Activated naive CD8-positive, alpha-beta T cell treated with anti-CD3 and anti-CD28 coated beads, Interleukin-2, amount 50 U/mL, for 16 hours (primary cell): ENCODE results near the gene MPP1.
"Not testable (repeated sequence)": the region's sequence is repeated elsewhere in the genome, so short reads cannot be mapped to it uniquely, and the experiment has no call there.

Experiments used
- DNase-seq: peaks from one replicate; pipeline ENCODE4 v3.0.0-alpha.2; 2020; ENCODE audit warnings: low read depth, low spot score

The MPP1 gene

DNA sequence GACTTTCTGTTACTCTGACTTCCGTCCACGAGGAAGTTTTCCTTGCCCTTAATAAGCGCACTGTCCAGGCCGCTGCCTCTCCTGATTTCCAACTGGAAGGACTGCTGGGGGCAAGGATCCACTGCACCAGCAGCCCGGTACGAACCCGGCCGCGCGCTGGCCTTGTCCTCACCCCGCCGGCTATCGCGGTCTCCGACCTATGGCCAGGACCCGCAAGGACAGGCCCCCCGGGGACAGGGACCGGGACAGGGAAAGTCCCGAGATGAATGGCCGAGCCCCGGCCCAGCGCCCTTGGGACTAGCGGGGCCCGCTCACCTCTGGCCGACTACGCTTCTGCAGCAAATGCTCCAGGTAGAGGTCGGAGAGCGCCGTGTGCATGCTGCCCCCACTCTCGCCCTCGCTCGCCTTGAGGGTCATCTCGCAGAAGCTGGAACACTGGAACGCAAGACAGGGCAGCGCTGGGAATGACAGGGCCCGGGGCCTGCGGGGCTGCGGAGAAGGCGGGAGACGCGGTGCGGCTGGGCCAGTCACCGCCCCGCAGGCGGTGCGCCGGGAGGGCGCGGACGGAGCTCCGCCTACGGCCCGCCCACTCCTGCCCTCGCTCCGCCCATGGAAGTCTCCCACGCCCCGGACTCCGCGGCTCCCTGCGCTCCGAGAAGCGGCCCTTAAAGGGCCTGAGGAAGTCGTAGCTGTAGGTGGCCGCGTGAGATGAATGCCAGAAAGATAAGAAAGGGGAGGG is at the start of gene MPP1:
Gene MPP1 (minus strand): TSS at position 529 of the 739 bp plus-strand sequence. CDS start 112 bp downstream, at position 417.
- DNase-seq: peak; percentile 25

DNA sequence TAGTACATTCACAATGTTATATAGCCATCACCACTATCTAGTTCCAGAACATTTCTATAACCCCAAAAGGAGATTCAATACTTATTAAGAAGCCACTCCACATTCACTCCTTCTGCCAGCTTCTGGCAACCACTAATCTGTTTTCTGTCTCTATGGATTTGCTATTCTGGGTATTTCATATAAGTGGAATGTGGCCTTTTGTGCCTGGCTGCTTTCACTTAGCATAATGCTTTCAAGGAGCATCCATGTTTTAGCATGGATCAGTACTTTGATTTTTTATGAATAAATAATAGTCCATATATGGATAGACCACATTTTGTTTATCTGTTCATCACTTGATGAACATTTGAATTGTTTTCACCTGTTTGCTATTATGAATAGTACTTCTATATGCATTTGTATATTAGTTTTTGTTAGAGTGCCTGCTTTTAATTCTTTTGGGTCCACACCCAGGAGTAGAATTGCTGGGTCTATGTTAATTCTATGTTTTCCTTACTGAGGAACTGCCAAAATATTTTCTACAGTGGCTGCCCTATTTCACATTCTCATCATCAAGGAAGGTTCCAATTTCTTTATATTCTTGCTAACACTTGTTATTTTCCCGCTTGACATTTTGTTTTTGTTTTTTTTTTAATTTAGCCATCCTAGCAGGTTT is 45.8 kb upstream of the MPP1 start:
- DNase-seq: no peak

DNA sequence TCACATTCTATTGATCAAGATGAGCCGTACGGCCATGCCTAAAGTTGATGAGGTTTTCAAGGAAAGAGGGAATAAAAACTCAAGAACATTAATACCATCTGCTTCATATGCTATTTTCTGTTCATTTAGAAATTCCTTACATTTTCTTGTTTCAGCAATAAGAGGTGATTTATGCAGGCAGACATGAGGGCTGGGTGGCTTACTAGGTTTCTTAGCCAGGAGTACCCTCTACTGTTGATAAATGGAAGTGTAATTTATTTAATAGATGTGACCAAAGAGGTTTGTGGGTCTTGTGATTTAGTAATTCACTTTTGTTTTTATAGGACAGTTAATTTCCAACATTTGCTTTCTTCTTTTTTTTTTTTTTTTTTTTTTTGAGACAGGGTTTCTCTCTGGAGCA is 35.6 kb upstream of the MPP1 start:
- DNase-seq: no peak

DNA sequence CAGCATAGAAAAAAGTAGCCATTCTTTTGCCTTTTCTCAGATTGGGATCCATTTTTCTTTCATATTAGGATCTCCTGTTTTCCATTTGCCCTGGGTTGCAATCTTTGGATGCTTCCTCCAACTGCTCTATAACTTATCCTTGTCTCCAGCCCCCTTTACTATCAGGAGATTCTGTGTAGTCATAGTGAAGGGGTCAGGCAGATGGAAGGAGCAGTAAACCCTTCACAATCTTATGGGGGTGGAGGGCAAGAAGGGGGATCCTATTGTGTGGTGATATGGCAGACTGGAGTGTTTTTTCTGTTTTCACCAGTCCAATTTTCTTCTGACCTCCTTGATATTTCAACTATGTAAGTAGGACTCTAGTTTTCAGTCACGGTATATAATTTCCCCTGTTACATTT is 30.9 kb upstream of the MPP1 start:
- no peak for DNase-seq

DNA sequence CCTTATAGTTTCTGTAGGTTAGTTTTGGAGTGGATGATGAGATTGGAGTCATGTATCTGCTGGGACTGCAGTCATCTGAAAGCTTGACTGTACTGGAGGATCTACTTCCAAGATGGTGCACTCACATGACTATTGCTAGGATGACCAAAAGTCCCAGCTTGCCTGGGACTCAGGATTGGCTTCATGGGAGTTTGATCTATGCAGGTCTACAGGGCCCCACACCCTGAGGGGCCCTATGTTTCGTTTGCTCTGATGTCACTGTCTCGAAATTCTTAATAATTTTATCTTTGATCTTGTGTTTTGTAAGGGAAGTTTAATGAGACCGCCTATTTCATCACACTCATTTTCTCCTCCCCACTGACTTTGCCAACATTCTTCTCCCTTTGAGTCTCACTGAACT is 29.3 kb upstream of the MPP1 start, which contains the start of gene SMIM9:
Gene SMIM9 (minus strand): TSS at position 101 of the 400 bp plus-strand sequence. CDS start 3,806 bp downstream, outside the sequence.
- no peak for DNase-seq

DNA sequence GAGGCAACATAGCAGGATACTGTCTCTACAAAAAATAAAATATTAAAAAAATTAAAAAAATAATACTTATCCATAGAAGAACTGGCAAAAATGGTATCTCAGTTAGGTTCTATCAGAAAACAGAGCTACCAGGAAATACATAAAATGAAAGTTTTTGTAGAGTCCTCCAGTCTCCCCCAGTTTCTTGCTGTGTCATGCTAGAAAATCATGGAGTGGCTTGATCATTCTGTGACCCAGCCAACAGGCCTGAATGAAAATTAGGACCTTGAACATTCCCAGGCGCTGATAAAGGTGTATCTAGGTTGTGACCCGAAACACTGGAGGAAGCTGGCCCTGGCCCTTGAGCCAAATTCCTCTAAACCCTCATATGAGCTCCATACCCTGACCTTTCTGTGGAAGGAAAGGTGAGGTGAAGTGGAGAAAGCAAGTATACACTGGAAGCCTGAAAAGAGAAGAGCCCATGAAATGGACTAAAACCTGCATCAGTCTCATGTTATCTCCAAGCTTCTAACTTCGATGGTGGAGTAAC is 28.5 kb upstream of the MPP1 start:
- no peak for DNase-seq

DNA sequence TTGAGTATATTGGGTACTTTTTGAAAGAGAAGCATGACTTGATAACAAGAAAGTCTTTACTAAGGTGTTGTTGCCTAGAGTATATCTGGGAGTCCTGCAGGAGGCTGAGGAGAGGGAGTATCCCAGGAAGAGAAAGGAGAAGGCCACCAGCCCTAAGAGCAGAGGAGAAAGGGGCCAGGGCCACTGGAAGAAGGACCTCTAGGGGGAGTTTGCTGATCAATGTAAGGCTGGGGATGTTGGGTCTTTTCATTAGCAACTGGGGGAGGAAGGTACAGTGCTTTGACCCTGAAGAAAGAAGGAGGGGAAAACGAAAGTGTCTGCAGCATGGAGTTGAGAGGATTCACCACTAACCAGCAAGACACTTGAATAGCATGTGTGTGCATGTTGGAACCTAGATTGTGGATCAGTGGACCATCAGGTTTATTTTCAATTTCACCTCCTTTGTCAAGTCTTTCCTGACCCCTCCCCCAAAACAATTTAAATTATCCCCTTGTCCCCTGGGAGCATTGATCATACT is 24.7 kb upstream of the MPP1 start:
- DNase-seq: no peak

DNA sequence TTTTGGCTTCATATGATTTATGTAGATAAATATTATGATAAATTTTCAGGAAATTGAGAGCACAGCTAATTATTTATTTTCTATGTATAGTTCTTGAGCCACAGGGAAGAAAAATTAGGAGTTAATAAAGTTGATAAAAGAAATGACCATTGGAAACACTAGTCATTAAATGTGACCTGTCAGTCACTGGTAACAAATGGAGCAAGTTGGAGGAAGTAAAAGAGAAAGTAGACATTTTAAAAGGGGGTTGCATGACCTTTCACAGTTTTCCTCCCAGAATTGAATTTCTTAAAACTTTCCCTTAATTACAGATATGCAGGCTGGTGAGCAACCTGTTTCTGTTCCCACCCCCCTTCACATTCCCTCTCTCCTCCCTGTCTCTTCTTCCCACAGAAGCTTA is 23.8 kb upstream of the MPP1 start:
- DNase-seq: no peak

DNA sequence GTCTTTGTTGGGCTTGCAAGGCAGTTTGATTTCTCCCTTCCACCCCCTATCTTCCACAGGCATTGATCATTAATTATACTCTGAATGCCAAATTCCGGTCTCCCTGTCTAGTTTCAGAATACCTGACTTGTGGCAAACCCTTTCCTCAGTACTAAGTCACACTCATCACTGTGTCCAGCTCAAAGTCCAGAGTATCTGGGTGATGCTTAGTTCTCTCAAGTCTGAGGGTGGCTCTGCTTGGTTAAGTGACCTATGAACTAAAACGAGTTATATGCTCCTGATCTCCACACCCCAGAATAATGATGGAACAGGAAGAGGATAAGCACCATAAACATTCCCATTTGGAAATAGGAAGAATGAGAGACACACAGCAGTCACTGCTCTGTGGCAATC is 22.7 kb upstream of the MPP1 start:
- DNase-seq: no peak

DNA sequence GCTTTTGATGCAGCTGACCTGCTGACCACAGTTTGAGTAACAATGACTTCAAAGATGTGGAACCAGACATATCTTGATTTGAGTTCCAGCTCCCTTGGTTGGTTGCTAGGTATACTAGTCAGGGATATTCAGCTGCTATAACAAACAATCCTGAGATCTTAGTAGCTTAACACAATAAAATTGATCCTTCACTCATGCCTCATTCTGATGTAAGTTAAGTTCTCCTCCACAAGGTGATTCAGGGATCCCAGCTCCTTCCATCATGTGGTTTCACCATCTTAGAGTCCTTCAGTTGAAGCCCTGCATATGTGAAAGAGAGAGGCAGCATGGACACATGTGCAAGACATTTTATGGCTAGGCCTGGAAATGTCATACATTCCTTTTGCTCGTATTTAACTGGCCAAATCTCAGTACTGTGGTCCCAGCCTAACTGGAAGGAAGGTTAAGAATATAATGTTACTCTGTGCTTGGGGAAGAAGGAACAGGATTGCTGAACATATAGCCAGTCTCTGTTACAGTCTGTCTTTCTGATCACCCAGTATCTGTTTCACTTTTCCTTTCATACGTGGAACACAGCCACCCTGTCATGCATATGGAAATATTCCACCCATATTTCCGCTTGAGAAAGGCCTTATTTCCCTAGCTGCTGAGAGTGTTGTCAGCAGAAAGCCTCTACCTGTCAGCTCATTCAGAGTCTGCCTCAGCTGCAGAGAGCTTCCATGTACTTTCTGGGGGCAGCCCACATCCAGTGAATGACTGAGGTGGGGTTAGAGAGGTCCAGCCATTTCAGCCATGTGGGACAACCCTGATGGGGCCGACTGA is 22.1 kb upstream of the MPP1 start:
- no peak for DNase-seq

DNA sequence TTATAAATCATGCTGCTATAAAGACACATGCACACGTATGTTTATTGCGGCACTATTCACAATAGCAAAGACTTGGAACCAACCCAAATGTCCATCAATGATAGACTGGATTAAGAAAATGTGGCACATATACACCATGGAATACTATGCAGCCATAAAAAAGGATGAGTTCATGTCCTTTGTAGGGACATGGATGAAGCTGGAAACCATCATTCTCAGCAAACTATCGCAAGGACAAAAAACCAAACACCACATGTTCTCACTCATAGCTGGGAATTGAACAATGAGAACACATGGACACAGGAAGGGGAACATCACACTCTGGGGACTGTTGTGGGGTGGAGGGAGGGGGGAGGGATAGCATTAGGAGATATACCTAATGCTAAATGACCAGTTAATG is 20.3 kb upstream of the MPP1 start:
- not testable (repeated sequence) for DNase-seq

DNA sequence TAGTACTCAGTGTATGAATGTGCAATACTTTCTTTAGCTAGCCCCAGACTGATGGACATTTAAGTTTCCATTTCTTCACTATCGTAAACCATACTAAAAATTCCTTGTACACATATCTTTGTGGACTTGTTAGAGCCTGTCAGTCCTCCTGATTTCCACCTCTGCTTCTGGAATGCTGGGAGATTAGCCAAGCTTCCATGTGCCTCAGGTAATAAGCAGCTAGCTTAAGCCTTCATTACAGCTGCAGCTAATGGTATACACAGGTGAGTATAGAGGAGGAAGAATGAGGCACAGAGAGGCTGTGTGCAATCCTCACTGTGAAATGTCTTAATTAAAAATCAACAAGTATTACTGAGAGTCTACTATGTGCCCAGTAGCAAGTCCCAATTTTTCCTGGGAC is 19.4 kb upstream of the MPP1 start:
- no peak for DNase-seq

DNA sequence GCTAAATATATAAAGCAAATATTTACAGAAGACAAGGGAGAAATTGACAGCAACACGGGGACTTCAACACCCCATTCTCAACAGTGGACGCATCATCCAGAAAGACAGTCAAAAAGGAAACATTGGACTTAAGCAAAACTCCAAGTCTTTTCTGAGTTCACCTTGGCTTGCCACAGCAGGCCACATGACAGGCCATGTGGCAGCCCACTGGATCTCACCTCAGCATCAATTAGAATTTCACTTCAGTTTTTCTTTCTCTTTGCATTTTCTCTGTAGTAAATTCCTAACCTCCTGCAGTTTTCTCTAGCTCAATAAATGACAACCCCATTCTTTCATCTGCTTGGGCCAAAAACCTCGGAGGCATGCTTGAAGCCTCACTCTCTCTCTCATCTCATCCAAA is 16.7 kb upstream of the MPP1 start:
- DNase-seq: no peak

DNA sequence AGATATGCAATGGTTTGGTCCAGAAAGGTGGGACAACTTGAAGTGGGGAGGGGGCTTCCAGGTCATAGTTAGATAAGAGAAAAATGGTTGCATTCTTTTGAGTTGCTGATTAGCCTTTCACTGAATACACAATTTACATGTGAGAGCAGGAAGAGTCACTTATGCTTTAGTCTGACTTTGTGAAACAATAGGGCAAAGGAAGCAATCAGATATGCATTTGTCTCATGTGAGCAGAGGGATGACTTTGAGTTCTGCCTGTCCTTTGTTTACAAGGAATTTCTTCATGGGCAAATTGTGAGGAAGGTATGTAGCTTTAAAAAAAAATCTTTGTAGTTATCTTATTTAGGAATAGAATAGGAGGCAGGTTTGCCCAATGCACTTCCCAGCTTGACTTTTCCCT is 16.2 kb upstream of the MPP1 start:
- no peak for DNase-seq

DNA sequence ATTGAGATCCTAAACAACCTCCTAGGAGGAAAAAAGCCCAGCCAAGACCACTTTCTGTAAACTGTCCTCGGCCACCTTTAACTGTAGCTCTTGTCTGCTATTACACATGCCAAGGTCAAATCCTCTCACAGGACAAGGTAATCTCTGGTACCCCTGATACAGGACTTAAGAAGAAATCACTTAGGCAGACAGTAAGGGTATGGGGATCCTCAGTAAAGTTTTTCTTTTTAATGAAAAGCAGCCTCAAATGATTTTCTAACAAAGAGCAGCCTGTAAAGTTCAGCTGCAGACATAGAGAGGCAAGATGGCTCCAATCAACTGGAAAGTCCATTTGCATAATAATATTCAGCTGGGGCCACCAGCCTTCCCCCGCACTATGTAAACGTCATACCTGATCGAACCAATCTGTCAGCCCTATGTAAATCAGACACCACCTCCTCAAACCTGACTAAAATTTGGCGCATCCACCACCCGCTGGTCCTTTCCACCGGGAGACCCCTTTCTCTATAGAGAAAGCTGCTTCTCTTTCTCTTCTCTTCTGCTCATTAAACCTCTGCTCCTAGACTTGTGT is 14.6 kb upstream of the MPP1 start:
- no peak for DNase-seq

DNA sequence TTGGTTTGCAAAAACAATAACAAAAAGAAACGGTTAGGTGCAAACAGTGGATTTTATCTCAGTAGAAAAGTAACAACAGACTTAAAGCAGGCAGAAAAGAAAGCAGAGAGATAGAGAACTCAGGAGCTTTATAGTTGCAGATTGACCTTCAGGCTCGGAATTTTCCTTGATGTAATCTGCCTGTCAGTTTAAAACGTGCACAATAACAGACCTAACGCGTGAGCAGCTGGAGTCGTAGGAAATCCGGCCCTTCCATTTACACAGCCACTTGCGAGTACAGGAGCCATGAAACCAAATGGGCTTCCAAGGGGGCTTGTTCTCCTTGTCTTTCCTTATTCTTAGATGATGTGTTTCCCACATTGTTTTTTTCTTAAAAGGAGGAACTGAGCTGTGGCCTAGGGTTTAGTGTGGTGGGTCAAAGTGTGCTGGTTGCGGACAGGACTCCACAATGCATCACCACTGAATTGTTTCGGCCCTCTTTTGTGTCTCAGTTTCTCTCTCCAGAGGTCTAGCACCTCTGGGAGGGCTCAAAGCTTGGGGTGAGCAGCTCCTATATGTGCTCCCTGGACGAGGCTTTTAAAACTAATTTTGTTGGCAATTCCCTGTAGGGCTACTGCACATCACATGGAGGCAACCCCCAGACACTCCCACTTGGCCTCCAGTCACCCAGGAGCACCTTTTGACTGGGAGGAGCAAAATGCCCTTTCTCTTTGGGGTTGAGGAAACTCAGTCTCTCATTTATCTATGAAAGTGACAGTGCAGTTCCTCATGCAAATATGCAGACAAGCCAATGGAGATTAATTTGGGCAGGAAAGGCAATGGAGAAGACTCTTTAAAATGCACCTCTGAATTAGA is 13.9 kb upstream of the MPP1 start:
- no peak for DNase-seq

DNA sequence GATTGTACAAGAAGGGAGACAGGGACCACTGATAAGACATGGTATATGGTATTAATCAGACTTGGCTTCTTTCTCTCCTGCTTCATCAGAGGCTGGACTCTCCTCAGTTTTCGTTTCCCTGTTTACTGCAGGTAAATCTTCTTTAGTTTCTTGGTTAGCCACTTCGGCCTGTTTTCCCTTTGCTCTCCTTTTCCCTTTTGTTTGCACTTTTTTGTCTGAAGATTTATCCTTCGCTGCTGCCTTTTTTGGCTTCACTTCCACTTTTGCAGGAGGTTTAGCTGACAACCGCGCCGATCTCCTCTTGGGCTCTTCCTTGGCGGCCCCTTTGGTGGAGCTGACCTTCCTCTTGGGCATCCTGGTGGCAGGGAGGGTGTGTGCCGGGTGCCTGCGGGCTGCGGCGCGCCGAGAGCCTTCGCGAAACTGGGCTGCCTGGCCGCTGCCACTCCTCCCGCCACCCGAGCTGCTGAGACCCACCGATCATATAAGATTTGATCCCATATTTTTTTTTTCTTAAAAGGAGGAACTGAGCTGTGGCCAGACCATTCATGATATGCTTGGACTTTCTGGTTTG is 11.8 kb upstream of the MPP1 start:
- DNase-seq: not testable (repeated sequence)

DNA sequence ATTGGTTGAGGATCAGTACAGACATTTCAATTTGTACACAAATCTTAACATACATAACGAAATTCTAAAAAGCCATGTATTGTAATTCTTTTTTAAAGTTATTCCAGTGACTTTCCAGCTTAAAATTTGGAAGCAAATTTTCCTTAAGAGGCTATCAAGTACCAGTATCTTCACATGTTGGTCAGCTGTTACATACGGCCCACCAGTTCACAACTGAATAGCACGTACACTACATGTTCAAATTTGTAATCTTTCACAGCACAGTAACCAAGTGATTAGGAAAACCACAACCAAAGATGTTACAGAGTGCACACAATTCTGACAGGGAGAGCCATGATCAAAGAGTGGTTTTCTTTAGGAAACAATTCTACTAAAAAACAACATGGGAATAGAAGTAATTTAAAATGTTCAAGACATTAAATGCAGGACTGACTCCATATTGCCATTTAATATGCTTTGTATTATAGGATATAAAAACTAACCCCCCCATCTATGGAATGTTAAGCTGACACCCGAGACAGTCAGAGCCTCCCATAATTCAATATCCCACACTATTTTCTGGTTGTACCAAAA is 11.1 kb upstream of the MPP1 start:
- DNase-seq: not testable (repeated sequence)

DNA sequence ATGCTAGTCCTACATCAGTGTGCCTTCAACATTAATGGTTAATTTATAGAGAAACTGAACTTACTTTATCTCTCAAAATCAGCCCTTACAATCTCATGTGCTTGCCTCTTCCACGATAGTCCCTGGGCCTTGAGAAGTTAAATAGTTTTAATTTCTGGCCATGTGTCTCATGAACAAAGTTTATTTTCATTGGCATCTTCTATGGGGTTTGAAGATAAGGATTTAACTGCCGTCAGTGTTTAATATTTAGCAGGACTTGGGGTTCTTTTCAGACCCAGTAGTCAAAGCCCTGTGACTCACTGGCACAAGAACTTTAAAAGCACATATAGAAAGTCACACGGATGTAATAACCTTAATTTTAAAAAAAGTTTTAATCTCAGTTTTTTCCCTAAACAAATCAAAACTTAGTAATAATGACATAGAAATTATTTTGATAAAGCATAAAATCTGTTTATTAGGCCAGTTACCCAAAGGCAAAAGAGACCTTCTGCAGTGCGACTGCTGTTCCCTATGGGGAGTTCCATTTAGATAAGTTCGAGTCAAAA is 10.1 kb upstream of the MPP1 start:
- no peak for DNase-seq

DNA sequence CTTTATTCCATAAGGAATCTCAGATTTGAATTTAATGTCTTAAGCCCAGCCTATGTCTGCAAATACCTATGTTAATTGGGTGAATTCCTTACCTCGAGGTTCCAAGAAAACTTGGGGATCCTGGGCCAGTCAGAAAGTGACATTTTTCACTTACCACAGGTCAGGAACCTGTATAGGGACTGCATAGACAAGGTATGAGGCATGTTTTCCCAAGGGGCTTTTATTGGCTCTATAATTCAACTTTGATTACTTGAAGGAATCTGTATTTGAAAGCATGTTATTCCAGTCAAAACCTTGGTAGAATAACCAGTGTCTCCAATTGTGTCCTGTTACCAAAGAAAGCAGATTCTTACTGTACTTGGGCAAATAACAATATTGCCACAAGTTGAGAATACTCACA is 8.5 kb upstream of the MPP1 start:
- DNase-seq: no peak
